AG09309 (cell line): Measurements from ENCODE around the gene FIBCD1.
"Not testable (repeated sequence)": the region's sequence is repeated elsewhere in the genome, so short reads cannot be mapped to it uniquely, and the experiment has no call there.

Source experiments
- DNase-seq: peaks from one replicate; pipeline ENCODE4 v3.0.0-alpha.2; 2010; ENCODE audit warnings: low read depth
- H3K4me3 ChIP-seq: 2 replicates; pipeline ENCODE4 v1.5.1; 2011; ENCODE audit warnings: mild to moderate bottlenecking, low read depth, low read length, moderate library complexity; ENCODE audit not compliant: control insufficient read depth
- TF ChIP-seq, protein P1 (sequence below): IDR thresholded peaks from 2 replicates; pipeline ENCODE4 v1.5.1; 2011; ENCODE audit warnings: mild to moderate bottlenecking, low read depth, low read length, inconsistent platforms; ENCODE audit not compliant: insufficient read depth, control insufficient read depth; ENCODE audit errors: missing control alignments

Gene FIBCD1

DNA sequence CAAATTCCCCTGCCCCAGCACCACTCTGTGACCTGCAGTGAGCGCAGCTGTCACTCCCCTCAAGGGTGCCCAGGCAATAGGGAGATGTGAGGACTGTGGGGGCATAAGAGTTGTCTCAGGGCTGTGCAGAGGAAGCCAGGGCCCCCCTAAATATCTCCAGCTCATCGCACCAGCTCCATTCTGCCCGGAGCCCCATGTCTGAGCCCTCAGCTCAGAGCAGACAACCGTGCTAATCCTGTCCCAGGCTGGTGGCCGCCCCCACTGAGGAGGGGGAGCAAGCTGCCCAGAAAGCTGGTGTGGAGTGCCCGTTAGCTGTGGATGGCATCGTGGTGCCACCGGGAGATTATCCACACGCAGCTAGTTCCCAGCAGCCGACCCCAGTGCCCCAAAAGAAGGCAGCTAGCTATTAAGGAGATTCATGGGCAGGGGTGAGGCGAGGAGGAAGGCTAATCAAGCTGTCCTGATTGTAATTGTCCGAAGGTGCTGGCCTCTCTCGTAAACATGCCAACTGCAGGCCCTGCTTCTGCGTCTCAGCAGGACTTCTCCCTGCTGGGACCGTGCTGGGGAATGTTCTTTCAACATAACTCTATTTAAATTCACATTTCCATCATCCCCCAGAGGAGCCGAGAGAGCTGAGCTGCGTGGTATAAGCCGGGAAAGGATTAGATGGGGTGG is 17.0 kb upstream of the FIBCD1 start:
- TF ChIP-seq, protein P1, sequence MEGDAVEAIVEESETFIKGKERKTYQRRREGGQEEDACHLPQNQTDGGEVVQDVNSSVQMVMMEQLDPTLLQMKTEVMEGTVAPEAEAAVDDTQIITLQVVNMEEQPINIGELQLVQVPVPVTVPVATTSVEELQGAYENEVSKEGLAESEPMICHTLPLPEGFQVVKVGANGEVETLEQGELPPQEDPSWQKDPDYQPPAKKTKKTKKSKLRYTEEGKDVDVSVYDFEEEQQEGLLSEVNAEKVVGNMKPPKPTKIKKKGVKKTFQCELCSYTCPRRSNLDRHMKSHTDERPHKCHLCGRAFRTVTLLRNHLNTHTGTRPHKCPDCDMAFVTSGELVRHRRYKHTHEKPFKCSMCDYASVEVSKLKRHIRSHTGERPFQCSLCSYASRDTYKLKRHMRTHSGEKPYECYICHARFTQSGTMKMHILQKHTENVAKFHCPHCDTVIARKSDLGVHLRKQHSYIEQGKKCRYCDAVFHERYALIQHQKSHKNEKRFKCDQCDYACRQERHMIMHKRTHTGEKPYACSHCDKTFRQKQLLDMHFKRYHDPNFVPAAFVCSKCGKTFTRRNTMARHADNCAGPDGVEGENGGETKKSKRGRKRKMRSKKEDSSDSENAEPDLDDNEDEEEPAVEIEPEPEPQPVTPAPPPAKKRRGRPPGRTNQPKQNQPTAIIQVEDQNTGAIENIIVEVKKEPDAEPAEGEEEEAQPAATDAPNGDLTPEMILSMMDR, result no peak
- no peak for DNase-seq
- no peak overlapping the region for H3K4me3 ChIP-seq

DNA sequence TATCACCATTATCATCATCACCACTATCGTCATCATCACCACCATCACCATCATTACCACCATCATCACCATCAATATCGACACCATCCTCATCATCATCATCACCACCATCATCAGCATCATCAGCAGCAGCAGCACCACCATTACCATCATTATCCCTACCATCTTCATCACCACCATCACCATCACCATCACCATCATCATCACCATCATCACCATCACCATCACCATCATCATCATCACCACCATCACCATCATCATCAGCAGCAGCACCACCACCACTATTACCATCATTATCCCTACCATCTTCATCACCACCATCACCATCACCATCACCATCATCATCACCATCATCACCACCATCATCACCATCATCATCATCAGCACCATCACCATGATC is 15.9 kb upstream of the FIBCD1 start:
- DNase-seq, H3K4me3 ChIP-seq: not testable (repeated sequence)

DNA sequence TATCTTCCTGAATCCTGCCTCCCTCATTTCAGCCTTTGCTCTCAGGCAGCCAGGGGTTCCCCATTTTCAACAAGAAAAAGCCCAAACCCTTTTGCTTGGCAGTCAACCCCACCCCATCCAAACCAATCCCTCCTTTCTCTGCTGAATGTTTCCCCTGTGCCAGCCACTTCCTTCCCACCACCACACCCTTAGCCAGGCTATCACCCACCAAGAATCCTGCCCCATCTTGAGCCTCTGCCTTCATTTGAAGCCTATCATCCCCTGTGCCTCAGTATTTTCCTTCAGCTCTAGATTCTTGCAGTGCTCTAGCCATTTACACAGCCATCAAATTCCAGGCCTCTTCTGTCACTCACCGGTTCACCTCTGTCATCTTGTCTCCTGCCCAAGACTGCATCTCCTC is 15.3 kb upstream of the FIBCD1 start:
- DNase-seq, result no peak
- TF ChIP-seq, protein P1, result no peak

DNA sequence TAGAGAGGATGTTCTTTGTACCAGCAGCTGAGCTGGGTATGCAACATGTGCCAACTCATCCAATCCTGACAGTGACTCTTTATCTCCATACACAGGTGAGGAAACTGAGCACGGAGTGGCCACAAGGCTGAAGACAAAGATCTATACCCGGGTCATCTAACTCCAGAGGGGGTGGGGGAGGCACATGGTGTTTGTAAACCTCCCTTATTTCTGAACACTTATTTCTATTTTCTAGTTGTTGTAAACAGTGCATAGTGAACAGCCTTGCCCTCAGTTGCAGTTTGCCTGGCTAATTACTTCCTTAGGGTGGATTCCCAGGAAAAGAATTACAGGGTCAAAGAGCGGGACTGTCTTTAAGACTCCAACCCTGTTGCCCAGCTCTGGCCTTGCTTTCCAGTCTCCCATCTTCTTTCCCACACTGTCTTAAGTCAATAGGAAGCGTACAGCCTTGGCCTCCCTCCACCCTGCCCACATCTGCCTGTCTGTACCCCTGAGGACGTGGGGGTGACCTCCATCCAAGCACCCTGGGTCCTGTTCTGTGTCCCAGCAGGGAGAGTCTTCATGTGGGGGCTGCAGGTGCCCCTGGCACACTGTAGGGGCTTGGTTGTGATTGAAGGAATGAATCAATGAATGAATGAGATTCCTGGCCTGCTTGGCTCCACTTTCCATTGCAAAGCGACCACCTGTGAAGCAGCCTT is 13.2 kb upstream of the FIBCD1 start:
- DNase-seq, result no peak
- TF ChIP-seq, protein P1, result no peak
- H3K4me3 ChIP-seq, result no peak overlapping the region

More for the DNA sequence above, 15.3 kb upstream of the FIBCD1 start:
- H3K4me3 ChIP-seq, result no peak overlapping the region

DNA sequence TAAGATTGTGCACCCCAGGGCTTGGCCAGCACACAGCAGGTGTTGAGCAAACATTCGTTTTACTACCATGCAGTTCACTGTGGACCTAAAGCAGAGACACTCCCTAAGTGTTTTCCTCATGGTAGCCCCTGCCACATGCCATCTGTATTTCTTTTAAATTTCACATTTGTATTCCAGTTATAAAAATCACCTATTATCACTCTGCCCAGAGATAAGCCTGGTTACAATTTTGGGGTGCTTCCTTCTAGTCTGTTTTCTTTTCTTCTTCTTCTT is 10.9 kb upstream of the FIBCD1 start:
- TF ChIP-seq, protein P1, result no peak
- H3K4me3 ChIP-seq, result no peak overlapping the region
- no peak for DNase-seq

DNA sequence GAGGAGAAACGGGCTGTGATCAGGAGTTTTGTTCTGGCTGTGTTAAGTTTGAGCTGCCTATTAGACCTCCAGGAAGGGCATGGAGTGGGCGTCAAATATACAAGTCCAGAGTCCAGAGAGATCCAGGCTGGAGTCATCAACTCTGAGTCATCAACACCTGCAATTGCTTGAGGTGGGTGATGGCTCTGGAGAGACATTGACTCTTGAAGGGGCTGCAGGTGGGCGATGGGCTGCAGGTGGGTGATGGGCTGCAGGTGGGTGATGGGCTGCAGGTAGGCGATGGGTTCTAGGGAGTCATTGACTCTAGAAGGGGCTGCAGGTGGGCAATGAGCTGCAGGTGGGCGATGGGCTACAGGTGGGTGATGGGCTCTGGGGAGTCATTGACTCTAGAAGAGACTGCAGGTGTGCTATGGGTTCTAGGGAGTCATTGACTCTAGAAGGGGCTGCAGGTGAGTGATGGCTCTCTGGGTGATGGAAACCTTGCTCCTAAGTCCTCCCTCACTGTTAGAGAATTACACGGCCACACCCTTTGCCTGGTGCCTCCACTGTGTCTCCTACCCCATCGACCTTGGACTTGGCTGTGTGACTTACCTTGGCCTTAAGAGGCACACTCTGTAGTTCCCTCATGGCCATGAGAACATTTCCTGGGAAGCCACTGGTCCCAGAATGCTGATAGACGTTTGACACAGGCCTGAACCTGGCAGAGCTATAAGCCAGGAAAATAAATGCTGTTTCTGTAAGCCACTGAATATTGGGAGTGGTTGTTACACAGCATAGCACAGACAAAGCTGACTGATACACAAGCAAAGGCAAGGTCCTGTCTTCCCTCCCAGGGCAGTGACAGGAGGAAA is 10.4 kb upstream of the FIBCD1 start:
- no peak for DNase-seq
- no peak overlapping the region for H3K4me3 ChIP-seq
- TF ChIP-seq, protein P1, result no peak

DNA sequence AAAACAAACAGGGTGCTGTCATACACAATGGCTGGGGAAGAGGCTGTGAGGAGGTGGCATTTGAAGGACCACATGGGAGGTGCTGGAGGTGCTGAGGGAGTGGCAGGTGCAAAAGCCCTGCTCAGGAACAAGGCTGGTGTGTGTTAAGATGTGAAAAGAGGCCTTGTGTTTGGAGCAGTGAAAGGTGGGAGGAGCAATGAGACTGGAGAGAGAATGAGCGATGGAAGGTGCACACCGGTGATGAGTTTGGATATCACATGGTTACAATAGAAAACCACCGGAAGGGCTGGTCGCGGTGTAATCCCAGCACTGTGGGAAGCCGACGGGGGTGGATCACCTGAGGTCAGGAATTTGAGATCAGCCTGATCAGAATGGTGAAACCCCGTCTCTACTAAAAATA is 9.2 kb upstream of the FIBCD1 start:
- H3K4me3 ChIP-seq, result no peak overlapping the region
- TF ChIP-seq, protein P1, result no peak
- no peak for DNase-seq
